Measurements from ENCODE around the gene ENTHD1. TPM values are rescaled to one million over a fixed set of nuclear protein-coding genes. Genes with fewer than 3 reads are reported as not detected.

The ENTHD1 gene
- total RNA-seq, 1 donor from 2014 or later: not detected

DNA sequence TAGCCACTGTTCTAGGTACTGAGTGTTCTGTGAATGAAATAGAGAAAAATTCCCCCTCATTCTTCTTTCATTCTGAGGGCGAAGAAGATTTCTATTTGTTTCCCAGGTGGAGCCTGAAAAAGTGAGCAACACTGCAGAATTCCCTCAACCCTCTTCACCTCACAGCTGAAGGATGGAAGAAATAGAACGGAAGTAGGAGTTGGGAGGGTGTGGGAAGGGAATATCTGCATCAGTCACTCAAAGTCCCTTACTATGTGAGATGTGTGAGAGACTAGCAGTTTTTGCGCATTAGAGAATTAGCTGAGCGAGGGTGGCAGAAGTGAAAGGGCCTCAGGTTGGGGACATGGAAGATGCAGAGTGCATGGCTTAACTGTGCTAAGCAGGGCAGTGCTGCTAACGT lies 88.4 kb downstream of the ENTHD1 start:
- peaks cover 34% of the 10 kb centered on the region for H3K4me1 Mint-ChIP-seq (ENCODE audit: unreplicated experiment)
- H3K27me3 Mint-ChIP-seq (ENCODE audit: unreplicated experiment): peaks cover under 1% of the 10 kb centered on the region
- no peaks in the 10 kb centered on the region for H3K9me3 Mint-ChIP-seq (ENCODE audit: unreplicated experiment)
- no peaks in the 10 kb centered on the region for H3K36me3 Mint-ChIP-seq (ENCODE audit: low read depth, unreplicated experiment)
- no peak overlapping the region for H3K4me3 Mint-ChIP-seq (ENCODE audit: unreplicated experiment)
- no peak for DNase-seq (ENCODE audit: low spot score)
- no peak for TF ChIP-seq CTCF (IDR thresholded peaks at IDR 0.05; ENCODE audit: unreplicated experiment)
- H3K27ac Mint-ChIP-seq (ENCODE audit: unreplicated experiment): no peak overlapping the region

- DNase-seq (ENCODE audit: low spot score): no peak
- H3K4me3 Mint-ChIP-seq (ENCODE audit: unreplicated experiment): no peak overlapping the region
- no peak overlapping the region for H3K27ac Mint-ChIP-seq (ENCODE audit: unreplicated experiment)
- no peaks in the 10 kb centered on the region for H3K9me3 Mint-ChIP-seq (ENCODE audit: unreplicated experiment)
- no peak for TF ChIP-seq CTCF (IDR thresholded peaks at IDR 0.05; ENCODE audit: unreplicated experiment)
- peaks cover 4% of the 10 kb centered on the region for H3K36me3 Mint-ChIP-seq (ENCODE audit: low read depth, unreplicated experiment)
- H3K27me3 Mint-ChIP-seq (ENCODE audit: unreplicated experiment): peaks cover 2% of the 10 kb centered on the region
- peaks cover 24% of the 10 kb centered on the region for H3K4me1 Mint-ChIP-seq (ENCODE audit: unreplicated experiment)
These were observed 90.9 kb downstream of the ENTHD1 start for GRCh38 chr22:39802682-39803081.

GRCh38 chr22:39800790-39801520 lies 92.6 kb downstream of the ENTHD1 start:
- Mint-ChIP-seq H3K36me3 (ENCODE audit: low read depth, unreplicated experiment) (peaks cover 4% of the 10 kb centered on the region), H3K4me3 (ENCODE audit: unreplicated experiment) (no peak overlapping the region), H3K27me3 (ENCODE audit: unreplicated experiment) (peaks cover 2% of the 10 kb centered on the region), H3K4me1 (ENCODE audit: unreplicated experiment) (peaks cover 12% of the 10 kb centered on the region), H3K9me3 (ENCODE audit: unreplicated experiment) (no peaks in the 10 kb centered on the region), H3K27ac (ENCODE audit: unreplicated experiment) (peak overlapping the region; percentile 19)
- DNase-seq (ENCODE audit: low spot score): no peak
- no peak for TF ChIP-seq CTCF (IDR thresholded peaks at IDR 0.05; ENCODE audit: unreplicated experiment)

GRCh38 chr22:39797528-39798147 lies 95.9 kb downstream of the ENTHD1 start:
- no peaks in the 10 kb centered on the region for H3K9me3 Mint-ChIP-seq (ENCODE audit: unreplicated experiment)
- peaks cover 3% of the 10 kb centered on the region for H3K4me1 Mint-ChIP-seq (ENCODE audit: unreplicated experiment)
- no peak overlapping the region for H3K4me3 Mint-ChIP-seq (ENCODE audit: unreplicated experiment)
- H3K36me3 Mint-ChIP-seq (ENCODE audit: low read depth, unreplicated experiment): peaks cover 4% of the 10 kb centered on the region
- H3K27ac Mint-ChIP-seq (ENCODE audit: unreplicated experiment): no peak overlapping the region
- no peak for TF ChIP-seq CTCF (IDR thresholded peaks at IDR 0.05; ENCODE audit: unreplicated experiment)
- H3K27me3 Mint-ChIP-seq (ENCODE audit: unreplicated experiment): peaks cover 2% of the 10 kb centered on the region
- no peak for DNase-seq (ENCODE audit: low spot score)

GRCh38 chr22:39789788-39790187 lies 103.8 kb downstream of the ENTHD1 start:
- Mint-ChIP-seq H3K27me3 (ENCODE audit: unreplicated experiment) (no peaks in the 10 kb centered on the region), H3K27ac (ENCODE audit: unreplicated experiment) (no peak overlapping the region), H3K36me3 (ENCODE audit: low read depth, unreplicated experiment) (no peaks in the 10 kb centered on the region), H3K4me3 (ENCODE audit: unreplicated experiment) (no peak overlapping the region), H3K4me1 (ENCODE audit: unreplicated experiment) (no peaks in the 10 kb centered on the region), H3K9me3 (ENCODE audit: unreplicated experiment) (no peaks in the 10 kb centered on the region)
- no peak for DNase-seq (ENCODE audit: low spot score)
- TF ChIP-seq CTCF (IDR thresholded peaks at IDR 0.05; ENCODE audit: unreplicated experiment): no peak

Data from endothelial cell (in vitro differentiated cells).